GM23338 (cell line): ENCODE results near the gene SLBP. TPM values are rescaled to one million over a fixed set of nuclear protein-coding genes. Genes with fewer than 3 reads are reported as not detected.

Experiments used
- ATAC-seq: fragments of 200-7000 bp; cut with Tn5 transposase; 3 replicates; pipeline ENCODE4 v1.9.1; 2020
- DNase-seq: peaks from one replicate; pipeline ENCODE4 v3.0.0-alpha.2; 2015; ENCODE audit warnings: low spot score
- H2AFZ ChIP-seq: fragments of 200-600 bp; sonication (generic); 2 replicates; pipeline ENCODE4 v1.8.0; 2016; ENCODE audit warnings: antibody characterized with exemption, mild to moderate bottlenecking, moderate library complexity
- H3F3A ChIP-seq: fragments of 200-600 bp; sonication (generic); replicated peaks from 2 replicates; pipeline ENCODE4 v1.8.0; 2017; ENCODE audit warnings: antibody characterized with exemption, mixed run types, low read depth
- H3K27ac ChIP-seq: fragments of 200-600 bp; sonication (generic); 2 replicates; pipeline ENCODE4 v1.6.1; 2016; ENCODE audit warnings: low read depth
- H3K27me3 ChIP-seq: fragments of 200-600 bp; sonication (generic); 2 replicates; pipeline ENCODE4 v1.8.0; 2016; ENCODE audit warnings: mild to moderate bottlenecking, mixed run types, moderate library complexity; ENCODE audit not compliant: insufficient read depth
- H3K36me3 ChIP-seq: fragments of 200-600 bp; sonication (generic); 2 replicates; pipeline ENCODE4 v1.8.0; 2016; ENCODE audit warnings: mild to moderate bottlenecking; ENCODE audit not compliant: insufficient read depth
- H3K4me1 ChIP-seq: fragments of 200-600 bp; sonication (generic); 2 replicates; pipeline ENCODE4 v1.8.0; 2016; ENCODE audit warnings: mild to moderate bottlenecking, moderate library complexity; ENCODE audit not compliant: insufficient read depth
- H3K4me2 ChIP-seq: fragments of 200-600 bp; sonication (generic); 2 replicates; pipeline ENCODE4 v1.7.1; 2017; ENCODE audit warnings: mixed run types
- H3K4me3 ChIP-seq: fragments of 200-600 bp; sonication (generic); 2 replicates; pipeline ENCODE4 v1.6.1; 2016; ENCODE audit warnings: mixed run types
- H3K79me2 ChIP-seq: fragments of 200-600 bp; sonication (generic); replicated peaks from 2 replicates; pipeline ENCODE4 v1.8.0; 2017; ENCODE audit warnings: mild to moderate bottlenecking; ENCODE audit not compliant: insufficient read depth
- H3K9me2 ChIP-seq: fragments of 200-600 bp; sonication (generic); 2 replicates; pipeline ENCODE4 v1.8.0; 2017; ENCODE audit not compliant: insufficient read depth
- H4K20me1 ChIP-seq: fragments of 200-600 bp; sonication (generic); replicated peaks from 2 replicates; pipeline ENCODE4 v1.8.0; 2017; ENCODE audit warnings: mild to moderate bottlenecking; ENCODE audit not compliant: insufficient read depth
- H3K27ac Mint-ChIP-seq: 2 replicates; pipeline ENCODE4 v1.8.0; 2020; ENCODE audit warnings: inconsistent platforms, mild to moderate bottlenecking, moderate library complexity, mixed read lengths
- H3K27me3 Mint-ChIP-seq: 3 replicates; pipeline ENCODE4 v1.8.0; 2022; ENCODE audit warnings: low read depth, mild to moderate bottlenecking, moderate library complexity, mixed read lengths, inconsistent platforms; ENCODE audit not compliant: insufficient read depth, poor library complexity
- H3K36me3 Mint-ChIP-seq: 3 replicates; pipeline ENCODE4 v1.8.0; 2021; ENCODE audit warnings: low read depth, mild to moderate bottlenecking, inconsistent platforms, moderate library complexity, mixed read lengths
- H3K4me1 Mint-ChIP-seq: 3 replicates; pipeline ENCODE4 v1.8.0; 2020; ENCODE audit warnings: mild to moderate bottlenecking, inconsistent platforms, mixed read lengths
- H3K4me3 Mint-ChIP-seq: 3 replicates; pipeline ENCODE4 v1.8.0; 2021; ENCODE audit warnings: moderate library complexity, mild to moderate bottlenecking, inconsistent platforms, mixed read lengths
- H3K9me3 Mint-ChIP-seq: 3 replicates; pipeline ENCODE4 v1.8.0; 2020; ENCODE audit warnings: moderate library complexity, mild to moderate bottlenecking, inconsistent platforms, mixed read lengths
- CREB1 ChIP-seq: fragments of 250-450 bp; sonication (Bioruptor Pico); IDR thresholded peaks from 2 replicates; pipeline ENCODE4 v1.5.0; 2020; ENCODE audit warnings: low read depth, mild to moderate bottlenecking, moderate library complexity
- JUNB ChIP-seq: IDR thresholded peaks from one replicate; pipeline ENCODE4 v1.6.1; 2016; ENCODE audit warnings: antibody characterized with exemption; ENCODE audit not compliant: unreplicated experiment
- NANOG ChIP-seq: IDR thresholded peaks from 2 replicates; pipeline ENCODE4 v1.6.1; 2016; ENCODE audit warnings: antibody characterized with exemption, borderline replicate concordance
- POLR2AphosphoS5 ChIP-seq: IDR thresholded peaks from 2 replicates; pipeline ENCODE4 v1.6.1; 2016; ENCODE audit warnings: antibody characterized with exemption, low read depth
- STAT1 ChIP-seq: IDR thresholded peaks from one replicate; pipeline ENCODE4 v1.6.1; 2016; ENCODE audit warnings: antibody characterized with exemption; ENCODE audit not compliant: unreplicated experiment
- ZNF114 ChIP-seq: fragments of 250-450 bp; sonication (Bioruptor Pico); IDR thresholded peaks from 2 replicates; pipeline ENCODE4 v1.5.0; 2020; ENCODE audit warnings: mild to moderate bottlenecking, moderate library complexity
- ZNF331 ChIP-seq: fragments of 250-450 bp; sonication (Bioruptor Pico); IDR thresholded peaks from 2 replicates; pipeline ENCODE4 v1.5.0; 2020; ENCODE audit warnings: low read depth, mild to moderate bottlenecking, moderate library complexity
- polyA plus RNA-seq: library from polyadenylated mRNA; unstranded; fragments of >200 nt; fragmentation: Nextera tagmentation; extraction: Ambion mirVana; gene quantifications from 2 replicates; pipeline ENCODE4 v1.2.1, GENCODE V29; 2016
- total RNA-seq: library from RNA; depleted of rRNA; stranded (reverse); fragments of >200 nt; shearing (Covaris generic); gene quantifications from 2 replicates; pipeline ENCODE4 v1.2.3, GENCODE V29; 2014
- TF ChIP-seq, protein P1 (sequence below): IDR thresholded peaks from 2 replicates; pipeline ENCODE4 v1.6.1; 2016; ENCODE audit warnings: antibody characterized with exemption
- TF ChIP-seq, protein P2 (sequence below): fragments of 250-450 bp; sonication (Bioruptor Pico); IDR thresholded peaks from 2 replicates; pipeline ENCODE4 v1.5.0; 2020; ENCODE audit warnings: mild to moderate bottlenecking, moderate library complexity
- TF ChIP-seq, protein P3 (sequence below), 2 experiments: fragments of 200-600 bp in 1 of 2; sonication (generic) in 1 of 2; conservative IDR thresholded peaks; 2 replicates each; pipeline versions ENCODE4 v1.5.1 to v1.6.1; 2016 to 2017; ENCODE audit warnings: antibody characterized with exemption in 2 of 2, low read depth in 2 of 2, mild to moderate bottlenecking in 2 of 2, moderate library complexity in 1 of 2

SLBP gene
- total and polyA plus RNA-seq, 2 experiments from 2014 or later, result 54.4 to 58.6 TPM

DNA sequence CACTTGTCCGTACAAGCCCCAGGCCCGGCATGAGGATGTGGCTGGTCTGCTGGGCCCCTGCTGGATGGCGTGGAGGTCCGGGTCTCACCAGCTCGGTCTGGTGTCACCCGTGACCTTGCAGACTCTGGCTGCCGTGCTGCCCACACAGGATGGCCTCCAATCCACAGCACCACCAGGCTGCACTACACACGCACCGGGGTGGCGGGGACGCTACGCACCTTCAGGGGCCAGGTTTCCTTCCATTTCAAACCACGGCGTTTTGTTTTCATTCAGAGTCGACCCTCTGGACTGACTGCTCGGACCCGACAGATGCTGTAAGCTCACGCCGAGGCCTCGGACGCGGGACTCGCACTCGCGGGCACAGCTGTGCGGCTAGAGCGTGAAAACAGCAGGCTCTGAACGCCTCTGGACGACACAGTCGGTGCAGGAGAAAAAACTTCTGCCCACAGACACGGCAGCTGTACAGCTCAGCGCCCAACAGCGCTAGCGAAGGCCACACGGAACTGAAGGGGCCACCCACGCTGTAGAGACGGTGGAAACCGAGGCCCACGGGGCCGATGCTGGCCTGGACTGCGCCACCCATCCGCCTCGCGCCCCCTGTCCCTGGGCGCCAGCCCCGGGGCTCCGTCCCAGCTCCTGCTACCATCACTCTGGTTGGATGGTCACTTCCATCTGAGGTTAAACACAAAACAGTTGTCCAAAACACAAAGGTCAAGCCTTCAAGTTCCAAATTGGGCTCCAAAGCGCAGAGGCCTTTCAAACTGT lies 68.0 kb downstream of the SLBP start:
- Mint-ChIP-seq H3K4me1 (peaks cover 8% of the 10 kb centered on the region), H3K4me3 (no peak overlapping the region), H3K27ac (no peak overlapping the region), H3K36me3 (no peaks in the 10 kb centered on the region), H3K9me3 (no peaks in the 10 kb centered on the region), H3K27me3 (peaks cover 9% of the 10 kb centered on the region)
- no peaks in the 10 kb centered on the region for H3K4me1 ChIP-seq
- H3K4me3 ChIP-seq, result no peak overlapping the region
- no peak overlapping the region for H3K27ac ChIP-seq
- ATAC-seq (no peak), DNase-seq (no peak)
- no peak overlapping the region for H2AFZ ChIP-seq
- no peak for TF ChIP-seq ZNF114 (CRISPR knock-in tag)
- TF ChIP-seq, protein P1, sequence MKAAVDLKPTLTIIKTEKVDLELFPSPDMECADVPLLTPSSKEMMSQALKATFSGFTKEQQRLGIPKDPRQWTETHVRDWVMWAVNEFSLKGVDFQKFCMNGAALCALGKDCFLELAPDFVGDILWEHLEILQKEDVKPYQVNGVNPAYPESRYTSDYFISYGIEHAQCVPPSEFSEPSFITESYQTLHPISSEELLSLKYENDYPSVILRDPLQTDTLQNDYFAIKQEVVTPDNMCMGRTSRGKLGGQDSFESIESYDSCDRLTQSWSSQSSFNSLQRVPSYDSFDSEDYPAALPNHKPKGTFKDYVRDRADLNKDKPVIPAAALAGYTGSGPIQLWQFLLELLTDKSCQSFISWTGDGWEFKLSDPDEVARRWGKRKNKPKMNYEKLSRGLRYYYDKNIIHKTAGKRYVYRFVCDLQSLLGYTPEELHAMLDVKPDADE, result no peak
- no peak for TF ChIP-seq CREB1 (CRISPR knock-in tag)
- TF ChIP-seq, protein P2, sequence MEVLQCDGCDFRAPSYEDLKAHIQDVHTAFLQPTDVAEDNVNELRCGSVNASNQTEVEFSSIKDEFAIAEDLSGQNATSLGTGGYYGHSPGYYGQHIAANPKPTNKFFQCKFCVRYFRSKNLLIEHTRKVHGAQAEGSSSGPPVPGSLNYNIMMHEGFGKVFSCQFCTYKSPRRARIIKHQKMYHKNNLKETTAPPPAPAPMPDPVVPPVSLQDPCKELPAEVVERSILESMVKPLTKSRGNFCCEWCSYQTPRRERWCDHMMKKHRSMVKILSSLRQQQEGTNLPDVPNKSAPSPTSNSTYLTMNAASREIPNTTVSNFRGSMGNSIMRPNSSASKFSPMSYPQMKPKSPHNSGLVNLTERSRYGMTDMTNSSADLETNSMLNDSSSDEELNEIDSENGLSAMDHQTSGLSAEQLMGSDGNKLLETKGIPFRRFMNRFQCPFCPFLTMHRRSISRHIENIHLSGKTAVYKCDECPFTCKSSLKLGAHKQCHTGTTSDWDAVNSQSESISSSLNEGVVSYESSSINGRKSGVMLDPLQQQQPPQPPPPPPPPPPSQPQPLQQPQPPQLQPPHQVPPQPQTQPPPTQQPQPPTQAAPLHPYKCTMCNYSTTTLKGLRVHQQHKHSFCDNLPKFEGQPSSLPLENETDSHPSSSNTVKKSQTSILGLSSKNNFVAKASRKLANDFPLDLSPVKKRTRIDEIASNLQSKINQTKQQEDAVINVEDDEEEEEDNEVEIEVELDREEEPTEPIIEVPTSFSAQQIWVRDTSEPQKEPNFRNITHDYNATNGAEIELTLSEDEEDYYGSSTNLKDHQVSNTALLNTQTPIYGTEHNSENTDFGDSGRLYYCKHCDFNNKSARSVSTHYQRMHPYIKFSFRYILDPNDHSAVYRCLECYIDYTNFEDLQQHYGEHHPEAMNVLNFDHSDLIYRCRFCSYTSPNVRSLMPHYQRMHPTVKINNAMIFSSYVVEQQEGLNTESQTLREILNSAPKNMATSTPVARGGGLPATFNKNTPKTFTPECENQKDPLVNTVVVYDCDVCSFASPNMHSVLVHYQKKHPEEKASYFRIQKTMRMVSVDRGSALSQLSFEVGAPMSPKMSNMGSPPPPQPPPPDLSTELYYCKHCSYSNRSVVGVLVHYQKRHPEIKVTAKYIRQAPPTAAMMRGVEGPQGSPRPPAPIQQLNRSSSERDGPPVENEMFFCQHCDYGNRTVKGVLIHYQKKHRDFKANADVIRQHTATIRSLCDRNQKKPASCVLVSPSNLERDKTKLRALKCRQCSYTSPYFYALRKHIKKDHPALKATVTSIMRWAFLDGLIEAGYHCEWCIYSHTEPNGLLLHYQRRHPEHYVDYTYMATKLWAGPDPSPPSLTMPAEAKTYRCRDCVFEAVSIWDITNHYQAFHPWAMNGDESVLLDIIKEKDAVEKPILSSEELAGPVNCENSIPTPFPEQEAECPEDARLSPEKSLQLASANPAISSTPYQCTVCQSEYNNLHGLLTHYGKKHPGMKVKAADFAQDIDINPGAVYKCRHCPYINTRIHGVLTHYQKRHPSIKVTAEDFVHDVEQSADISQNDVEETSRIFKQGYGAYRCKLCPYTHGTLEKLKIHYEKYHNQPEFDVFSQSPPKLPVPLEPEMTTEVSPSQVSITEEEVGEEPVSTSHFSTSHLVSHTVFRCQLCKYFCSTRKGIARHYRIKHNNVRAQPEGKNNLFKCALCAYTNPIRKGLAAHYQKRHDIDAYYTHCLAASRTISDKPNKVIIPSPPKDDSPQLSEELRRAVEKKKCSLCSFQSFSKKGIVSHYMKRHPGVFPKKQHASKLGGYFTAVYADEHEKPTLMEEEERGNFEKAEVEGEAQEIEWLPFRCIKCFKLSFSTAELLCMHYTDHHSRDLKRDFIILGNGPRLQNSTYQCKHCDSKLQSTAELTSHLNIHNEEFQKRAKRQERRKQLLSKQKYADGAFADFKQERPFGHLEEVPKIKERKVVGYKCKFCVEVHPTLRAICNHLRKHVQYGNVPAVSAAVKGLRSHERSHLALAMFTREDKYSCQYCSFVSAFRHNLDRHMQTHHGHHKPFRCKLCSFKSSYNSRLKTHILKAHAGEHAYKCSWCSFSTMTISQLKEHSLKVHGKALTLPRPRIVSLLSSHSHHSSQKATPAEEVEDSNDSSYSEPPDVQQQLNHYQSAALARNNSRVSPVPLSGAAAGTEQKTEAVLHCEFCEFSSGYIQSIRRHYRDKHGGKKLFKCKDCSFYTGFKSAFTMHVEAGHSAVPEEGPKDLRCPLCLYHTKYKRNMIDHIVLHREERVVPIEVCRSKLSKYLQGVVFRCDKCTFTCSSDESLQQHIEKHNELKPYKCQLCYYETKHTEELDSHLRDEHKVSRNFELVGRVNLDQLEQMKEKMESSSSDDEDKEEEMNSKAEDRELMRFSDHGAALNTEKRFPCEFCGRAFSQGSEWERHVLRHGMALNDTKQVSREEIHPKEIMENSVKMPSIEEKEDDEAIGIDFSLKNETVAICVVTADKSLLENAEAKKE (CRISPR knock-in tag), result no peak
- no peak for TF ChIP-seq NANOG
- TF ChIP-seq, protein P3, sequence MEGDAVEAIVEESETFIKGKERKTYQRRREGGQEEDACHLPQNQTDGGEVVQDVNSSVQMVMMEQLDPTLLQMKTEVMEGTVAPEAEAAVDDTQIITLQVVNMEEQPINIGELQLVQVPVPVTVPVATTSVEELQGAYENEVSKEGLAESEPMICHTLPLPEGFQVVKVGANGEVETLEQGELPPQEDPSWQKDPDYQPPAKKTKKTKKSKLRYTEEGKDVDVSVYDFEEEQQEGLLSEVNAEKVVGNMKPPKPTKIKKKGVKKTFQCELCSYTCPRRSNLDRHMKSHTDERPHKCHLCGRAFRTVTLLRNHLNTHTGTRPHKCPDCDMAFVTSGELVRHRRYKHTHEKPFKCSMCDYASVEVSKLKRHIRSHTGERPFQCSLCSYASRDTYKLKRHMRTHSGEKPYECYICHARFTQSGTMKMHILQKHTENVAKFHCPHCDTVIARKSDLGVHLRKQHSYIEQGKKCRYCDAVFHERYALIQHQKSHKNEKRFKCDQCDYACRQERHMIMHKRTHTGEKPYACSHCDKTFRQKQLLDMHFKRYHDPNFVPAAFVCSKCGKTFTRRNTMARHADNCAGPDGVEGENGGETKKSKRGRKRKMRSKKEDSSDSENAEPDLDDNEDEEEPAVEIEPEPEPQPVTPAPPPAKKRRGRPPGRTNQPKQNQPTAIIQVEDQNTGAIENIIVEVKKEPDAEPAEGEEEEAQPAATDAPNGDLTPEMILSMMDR (conservative IDR thresholded peaks at IDR 0.05; ENCODE audit: low read depth in 2 of 2), result no peak
- TF ChIP-seq JUNB, result no peak
- TF ChIP-seq ZNF331, result no peak
- TF ChIP-seq POLR2AphosphoS5, result no peak
- no peak for TF ChIP-seq STAT1
- H3K36me3 ChIP-seq, result no peaks in the 10 kb centered on the region
- no peaks in the 10 kb centered on the region for H3K79me2 ChIP-seq
- no peak overlapping the region for H3K4me2 ChIP-seq
- H3F3A ChIP-seq, result no peaks in the 10 kb centered on the region
- H4K20me1 ChIP-seq, result no peaks in the 10 kb centered on the region
- no peaks in the 10 kb centered on the region for H3K27me3 ChIP-seq
- no peaks in the 10 kb centered on the region for H3K9me2 ChIP-seq
